Measurements from ENCODE around the gene GNAT3. TPM values are rescaled to one million over a fixed set of nuclear protein-coding genes. Genes with fewer than 3 reads are reported as not detected.

The GNAT3 gene
- total RNA-seq, 4 donors from 2014 or later, result not detected

- ATAC-seq (ENCODE audit: low FRiP score) (no peak), DNase-seq (ENCODE audit: low spot score) (no peak)
- TF ChIP-seq CTCF (IDR thresholded peaks at IDR 0.05), result no peak
Observed at GRCh38 chr7:80459776-80460510, 51.9 kb downstream of the GNAT3 start.

GRCh38 chr7:80458822-80459725 is 52.8 kb downstream of the GNAT3 start:
- no peak for TF ChIP-seq CTCF (IDR thresholded peaks at IDR 0.05)

GRCh38 chr7:80453699-80454340 is 58.0 kb downstream of the GNAT3 start:
- no peak for DNase-seq (ENCODE audit: low spot score)
- ATAC-seq (ENCODE audit: low FRiP score), result no peak
- no peak for TF ChIP-seq CTCF (IDR thresholded peaks at IDR 0.05)

More at GRCh38 chr7:80458822-80459725, 52.8 kb downstream of the GNAT3 start:
- ATAC-seq (ENCODE audit: low FRiP score), result no peak
- DNase-seq (ENCODE audit: low spot score), result no peak

- no peak for TF ChIP-seq CTCF (IDR thresholded peaks at IDR 0.05)
- DNase-seq (ENCODE audit: low spot score), result no peak
Observed at GRCh38 chr7:80450621-80451308, 61.1 kb downstream of the GNAT3 start.

GRCh38 chr7:80449836-80450235 is 62.0 kb downstream of the GNAT3 start:
- ATAC-seq (ENCODE audit: low FRiP score), result no peak
- TF ChIP-seq CTCF (IDR thresholded peaks at IDR 0.05), result no peak
- DNase-seq (ENCODE audit: low spot score), result no peak

More at GRCh38 chr7:80450621-80451308, 61.1 kb downstream of the GNAT3 start:
- no peak for ATAC-seq (ENCODE audit: low FRiP score)

- DNase-seq (ENCODE audit: low spot score) (no peak), ATAC-seq (ENCODE audit: low FRiP score) (no peak)
- no peak for TF ChIP-seq CTCF (IDR thresholded peaks at IDR 0.05)
Observed at GRCh38 chr7:80445351-80445750, 66.5 kb downstream of the GNAT3 start.

Data from omental fat pad (tissue), 4 donors.